ENCODE measurements around the gene UBE2K.

DNA sequence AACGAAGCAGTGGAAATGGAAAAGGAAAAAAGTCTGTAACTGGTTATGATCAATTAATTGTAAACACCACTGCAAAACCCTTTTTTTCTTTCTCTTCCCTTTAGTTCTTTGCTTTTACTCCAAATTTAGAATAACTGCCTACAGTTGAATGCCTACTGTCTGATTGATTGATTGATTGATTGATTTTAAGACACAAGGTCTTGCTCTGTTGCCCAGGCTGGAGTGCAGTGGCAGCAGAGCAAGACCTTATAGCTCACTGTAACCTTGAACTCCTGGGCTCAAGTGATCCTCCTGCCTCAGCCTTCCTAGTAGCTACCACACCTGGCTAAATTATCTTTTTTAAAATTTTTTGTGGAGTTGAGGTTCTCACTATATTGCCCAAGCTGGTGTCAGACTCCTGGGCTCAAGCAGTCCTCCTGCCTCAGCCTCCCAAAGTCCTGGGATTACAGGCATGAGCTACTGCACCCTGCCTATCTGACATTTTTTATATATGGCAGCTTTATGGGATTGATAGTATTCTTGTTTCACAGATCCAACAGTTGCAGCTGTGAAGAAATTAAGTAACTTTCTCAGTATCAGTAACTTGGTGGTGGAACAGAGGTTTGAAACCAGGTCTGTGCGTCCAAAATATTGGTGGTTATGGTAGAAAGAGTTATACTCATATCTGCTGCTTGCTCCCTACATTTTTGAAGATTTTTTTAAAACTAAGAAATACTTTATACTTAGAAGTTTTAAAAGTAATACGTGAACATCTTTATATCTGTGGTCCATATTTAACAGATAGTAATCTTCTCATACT lies 12.4 kb downstream of the UBE2K start:
- no peak for TF ChIP-seq EZH2 (IDR thresholded peaks at IDR 0.05; ENCODE audit: borderline replicate concordance, insufficient read depth, low read depth, low read length, poor library complexity, severe bottlenecking)
- TF ChIP-seq, protein P1, sequence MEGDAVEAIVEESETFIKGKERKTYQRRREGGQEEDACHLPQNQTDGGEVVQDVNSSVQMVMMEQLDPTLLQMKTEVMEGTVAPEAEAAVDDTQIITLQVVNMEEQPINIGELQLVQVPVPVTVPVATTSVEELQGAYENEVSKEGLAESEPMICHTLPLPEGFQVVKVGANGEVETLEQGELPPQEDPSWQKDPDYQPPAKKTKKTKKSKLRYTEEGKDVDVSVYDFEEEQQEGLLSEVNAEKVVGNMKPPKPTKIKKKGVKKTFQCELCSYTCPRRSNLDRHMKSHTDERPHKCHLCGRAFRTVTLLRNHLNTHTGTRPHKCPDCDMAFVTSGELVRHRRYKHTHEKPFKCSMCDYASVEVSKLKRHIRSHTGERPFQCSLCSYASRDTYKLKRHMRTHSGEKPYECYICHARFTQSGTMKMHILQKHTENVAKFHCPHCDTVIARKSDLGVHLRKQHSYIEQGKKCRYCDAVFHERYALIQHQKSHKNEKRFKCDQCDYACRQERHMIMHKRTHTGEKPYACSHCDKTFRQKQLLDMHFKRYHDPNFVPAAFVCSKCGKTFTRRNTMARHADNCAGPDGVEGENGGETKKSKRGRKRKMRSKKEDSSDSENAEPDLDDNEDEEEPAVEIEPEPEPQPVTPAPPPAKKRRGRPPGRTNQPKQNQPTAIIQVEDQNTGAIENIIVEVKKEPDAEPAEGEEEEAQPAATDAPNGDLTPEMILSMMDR (IDR thresholded peaks at IDR 0.05), result no peak
